IMR-90 (cell line): Measurements from ENCODE around the gene PDGFA. TPM values are rescaled to one million over a fixed set of nuclear protein-coding genes. Genes with fewer than 3 reads are reported as not detected.

Experiments
- ATAC-seq: fragments of 200-7000 bp; cut with Tn5 transposase; 2 replicates; pipeline ENCODE4 v1.9.1; 2020; ENCODE audit warnings: low read depth, mild to moderate bottlenecking, moderate library complexity
- BruUV-seq: library from RNA; stranded (reverse); fragments of 400-500 nt; replicated peaks from 2 replicates; lab custom pipeline; 2021; lab: Mats Ljungman, UMichigan
- CTCF ChIA-PET: fragments of 300-600 bp; formaldehyde crosslinking; extraction: SDS; loops from one replicate; lab custom pipeline; 2021; ENCODE audit warnings: antibody characterized with exemption; lab: Yijun Ruan, JAX
- POLR2A ChIA-PET: fragments of 300-600 bp; sonication (Branson Sonifier 250); formaldehyde crosslinking; loops from one replicate; lab custom pipeline; 2022; ENCODE audit warnings: antibody characterized with exemption; ENCODE audit not compliant: unreplicated experiment; lab: Charles Lee
- DNase-seq: peaks from one replicate; pipeline ENCODE4 v3.0.0; 2013
- H2AFZ ChIP-seq: replicated peaks from 2 replicates; pipeline ENCODE3; 2013; ENCODE audit warnings: low read length, mild to moderate bottlenecking; ENCODE audit not compliant: poor library complexity
- H2AK5ac ChIP-seq: 2 replicates; pipeline ENCODE4 v1.6.1; 2013; ENCODE audit warnings: low read depth, low read length, inconsistent platforms
- H2AK9ac ChIP-seq: replicated peaks from 2 replicates; pipeline ENCODE3; 2013; ENCODE audit warnings: mild to moderate bottlenecking, low read depth, low read length, moderate library complexity; ENCODE audit not compliant: poor library complexity
- H2BK120ac ChIP-seq: 2 replicates; pipeline ENCODE4 v1.6.1; 2013; ENCODE audit warnings: low read depth, low read length, inconsistent platforms
- H2BK15ac ChIP-seq: 3 replicates; pipeline ENCODE4 v1.6.1; 2013; ENCODE audit warnings: low read depth, low read length, inconsistent platforms
- H2BK20ac ChIP-seq: 2 replicates; pipeline ENCODE4 v1.6.1; 2013; ENCODE audit warnings: low read depth, mild to moderate bottlenecking, inconsistent platforms, low read length, moderate library complexity
- H2BK5ac ChIP-seq: 2 replicates; pipeline ENCODE4 v1.6.1; 2013; ENCODE audit warnings: mild to moderate bottlenecking, low read depth, low read length, inconsistent platforms; ENCODE audit not compliant: poor library complexity, severe bottlenecking
- H3K14ac ChIP-seq: replicated peaks from 2 replicates; pipeline ENCODE4 v1.6.1; 2013; ENCODE audit warnings: low read depth, low read length, inconsistent platforms
- H3K18ac ChIP-seq: 2 replicates; pipeline ENCODE4 v1.6.1; 2013; ENCODE audit warnings: low read depth, low read length, control low read depth
- H3K23ac ChIP-seq: 2 replicates; pipeline ENCODE4 v1.6.1; 2013; ENCODE audit warnings: low read depth, low read length, inconsistent platforms
- H3K27ac ChIP-seq: 2 replicates; pipeline ENCODE4 v1.5.1; 2013; ENCODE audit warnings: mild to moderate bottlenecking, control low read depth, low read length; ENCODE audit not compliant: insufficient read depth
- H3K27me3 ChIP-seq: 2 replicates; pipeline ENCODE4 v1.6.1; 2013; ENCODE audit warnings: low read length; ENCODE audit not compliant: control insufficient read depth, insufficient read depth
- H3K36me3 ChIP-seq: 2 replicates; pipeline ENCODE4 v1.6.1; 2013; ENCODE audit warnings: low read length, mixed read lengths; ENCODE audit not compliant: control insufficient read depth, insufficient read depth
- H3K4ac ChIP-seq: 2 replicates; pipeline ENCODE4 v1.6.1; 2013; ENCODE audit warnings: low read depth, low read length, inconsistent platforms
- H3K4me1 ChIP-seq: 2 replicates; pipeline ENCODE4 v1.6.1; 2013; ENCODE audit warnings: low read length, mixed read lengths; ENCODE audit not compliant: control insufficient read depth, insufficient read depth
- H3K4me2 ChIP-seq: 2 replicates; pipeline ENCODE4 v1.6.1; 2013; ENCODE audit warnings: low read depth, mild to moderate bottlenecking, control low read depth, low read length, moderate library complexity
- H3K4me3 ChIP-seq: 2 replicates; pipeline ENCODE4 v1.5.1; 2013; ENCODE audit warnings: low read depth, mild to moderate bottlenecking, control low read depth, low read length, moderate library complexity; ENCODE audit not compliant: insufficient read depth
- H3K56ac ChIP-seq: 2 replicates; pipeline ENCODE4 v1.6.1; 2013; ENCODE audit warnings: low read length, inconsistent platforms; ENCODE audit not compliant: insufficient read depth; ENCODE audit errors: extremely low read depth
- H3K79me1 ChIP-seq, 2 experiments: 2 replicates each; pipeline ENCODE4 v1.6.1; 2013; ENCODE audit warnings: low read length in 2 of 2, inconsistent platforms in 1 of 2, low read depth in 1 of 2
- H3K9ac ChIP-seq: 2 replicates; pipeline ENCODE4 v1.6.1; 2013; ENCODE audit warnings: low read depth, low read length, control low read depth
- H3K9me1 ChIP-seq: 2 replicates; pipeline ENCODE4 v1.6.1; 2013; ENCODE audit warnings: low read length, inconsistent platforms; ENCODE audit not compliant: insufficient read depth
- H3K9me3 ChIP-seq: 2 replicates; pipeline ENCODE4 v1.6.1; 2013; ENCODE audit warnings: low read length; ENCODE audit not compliant: control insufficient read depth, insufficient read depth
- H4K20me1 ChIP-seq: 2 replicates; pipeline ENCODE4 v1.6.1; 2013; ENCODE audit warnings: low read length, inconsistent platforms; ENCODE audit not compliant: insufficient read depth
- H4K5ac ChIP-seq: 2 replicates; pipeline ENCODE4 v1.6.1; 2013; ENCODE audit warnings: mild to moderate bottlenecking, low read depth, low read length, control low read depth
- H4K8ac ChIP-seq, 2 experiments: 2 replicates each; pipeline ENCODE4 v1.6.1; 2013; ENCODE audit warnings: low read depth in 2 of 2, low read length in 2 of 2, control low read depth in 1 of 2, inconsistent platforms in 1 of 2
- H4K91ac ChIP-seq: 2 replicates; pipeline ENCODE4 v1.6.1; 2013; ENCODE audit warnings: low read depth, low read length, inconsistent platforms; ENCODE audit not compliant: insufficient read depth
- BHLHE40 ChIP-seq: fragments of 150-350 bp; IDR thresholded peaks from 2 replicates; pipeline ENCODE4 v1.6.1; 2016; ENCODE audit warnings: mild to moderate bottlenecking, low read depth, low read length
- CEBPB ChIP-seq: IDR thresholded peaks from 2 replicates; pipeline ENCODE4 v1.6.1; 2012; ENCODE audit warnings: low read depth, low read length, improper control_type of control experiment
- CTCF ChIP-seq: conservative IDR thresholded peaks from 2 replicates; pipeline ENCODE4 v1.5.1; 2012; ENCODE audit warnings: mild to moderate bottlenecking, low read depth, low read length, improper control_type of control experiment
- ELK1 ChIP-seq: fragments of 150-350 bp; IDR thresholded peaks from 2 replicates; pipeline ENCODE4 v1.6.1; 2016; ENCODE audit warnings: low read depth, mild to moderate bottlenecking, low read length, moderate library complexity, borderline replicate concordance
- NFE2L2 ChIP-seq: fragments of 150-350 bp; IDR thresholded peaks from 2 replicates; pipeline ENCODE4 v1.6.1; 2016; ENCODE audit warnings: low read depth, mild to moderate bottlenecking, low read length
- RCOR1 ChIP-seq: IDR thresholded peaks from 2 replicates; pipeline ENCODE4 v1.6.1; 2012; ENCODE audit warnings: mild to moderate bottlenecking, low read length, improper control_type of control experiment; ENCODE audit not compliant: insufficient replicate concordance
- RFX5 ChIP-seq: IDR thresholded peaks from 2 replicates; pipeline ENCODE4 v1.8.0; 2012; ENCODE audit warnings: low read depth, mild to moderate bottlenecking, low read length, moderate library complexity
- WGBS, 2 experiments: methylation state at CpG; one replicate each; pipeline versions ENCODE4 v1.1.5 to v1.1.7; 2013; ENCODE audit warnings: missing lambda C conversion rate in 2 of 2; ENCODE audit not compliant: insufficient read length in 1 of 2; ENCODE audit errors: extremely low coverage in 2 of 2; 5-methylcytosine and 5-hydroxymethylcytosine counted together
- dilution Hi-C: fragments of 300-500 bp; cut with HindIII; formaldehyde crosslinking; loops from one replicate; pipeline ENCODE4 v1.14.3; 2018; ENCODE audit warnings: low sequenced_read_pairs; ENCODE audit not compliant: unreplicated experiment
- in situ Hi-C: fragments of 300-500 bp; cut with MboI; formaldehyde crosslinking; loops from 3 replicates; pipeline ENCODE4 v1.14.3; 2019; ENCODE audit warnings: low sequenced_read_pairs, inconsistent platforms, mixed read lengths
- intact Hi-C: fragments of 100-400 bp; cut with micrococcal nuclease; formaldehyde crosslinking; loops from 2 replicates; pipeline ENCODE4 v1.10.0; 2022
- polyA plus RNA-seq, 3 experiments: library from polyadenylated mRNA; depleted of rRNA; stranded (reverse); fragments of >200 nt; gene quantifications; 2 replicates each; pipeline ENCODE4 v1.2.3, GENCODE V29; 2012; ENCODE audit warnings: low replicate concordance in 1 of 3
- total RNA-seq: library from RNA; depleted of rRNA; stranded (reverse); fragments of >200 nt; gene quantifications from 2 replicates; pipeline ENCODE4 v1.2.3, GENCODE V29; 2012

PDGFA gene
- total and polyA plus RNA-seq, 2 of the 4 experiments (the other 2 are of a cell fraction) = 3.3 to 3.8 TPM

- no peak overlapping the region for H3K9ac ChIP-seq
- no peak overlapping the region for H3K56ac ChIP-seq
- TF ChIP-seq RCOR1 (no peak), RFX5 (no peak), CTCF (no peak), NFE2L2 (no peak), CEBPB (no peak), BHLHE40 (no peak), ELK1 (no peak)
- H2BK20ac ChIP-seq = no peak overlapping the region
- H2BK15ac ChIP-seq = no peak overlapping the region
- ATAC-seq (no peak), DNase-seq (no peak)
- H2AK5ac ChIP-seq = no peak overlapping the region
- H4K5ac ChIP-seq = no peak overlapping the region
- peaks cover 37% of the 10 kb centered on the region for H3K27me3 ChIP-seq
- no peaks in the 10 kb centered on the region for H4K20me1 ChIP-seq
- no peak overlapping the region for H3K23ac ChIP-seq
- H4K91ac ChIP-seq = no peak overlapping the region
- H2BK5ac ChIP-seq = no peak overlapping the region
- H3K4me2 ChIP-seq = no peak overlapping the region
- H3K9me3 ChIP-seq = peaks cover 1% of the 10 kb centered on the region; the same call in 1 of the 2 replicates
- in situ Hi-C loops = no loop called here
- peaks cover 5% of the 10 kb centered on the region; the same call in 1 of the 2 replicates for H3K4me1 ChIP-seq
- H3K36me3 ChIP-seq = no peaks in the 10 kb centered on the region
- intact Hi-C loops = no loop called here
- no peak overlapping the region for H3K27ac ChIP-seq
- H3K18ac ChIP-seq = no peak overlapping the region
- H2AK9ac ChIP-seq = no peak overlapping the region
- no peaks in the 10 kb centered on the region for H3K9me1 ChIP-seq
- no TSS peak for BruUV-seq
- WGBS, 2 experiments = 41% methylated on average over 5 of the region's 15 CpGs; no CpG with 5 or more reads in 1 of the 2 experiments
- H3K14ac ChIP-seq = no peak overlapping the region
- no peak overlapping the region for H2BK120ac ChIP-seq
- H3K4ac ChIP-seq = no peak overlapping the region
- dilution Hi-C loops = no loop called here
- H3K4me3 ChIP-seq = no peak overlapping the region
- CTCF ChIA-PET = no interaction called here
- H4K8ac ChIP-seq = no peak overlapping the region
- POLR2A ChIA-PET = no interaction called here
- H2AFZ ChIP-seq = no peak overlapping the region
- no peaks in the 10 kb centered on the region for H3K79me1 ChIP-seq
Measured at GRCh38 chr7:479948-480499, 39.6 kb downstream of the PDGFA start.
